Measurements from ENCODE around the gene PARP12.

DNA sequence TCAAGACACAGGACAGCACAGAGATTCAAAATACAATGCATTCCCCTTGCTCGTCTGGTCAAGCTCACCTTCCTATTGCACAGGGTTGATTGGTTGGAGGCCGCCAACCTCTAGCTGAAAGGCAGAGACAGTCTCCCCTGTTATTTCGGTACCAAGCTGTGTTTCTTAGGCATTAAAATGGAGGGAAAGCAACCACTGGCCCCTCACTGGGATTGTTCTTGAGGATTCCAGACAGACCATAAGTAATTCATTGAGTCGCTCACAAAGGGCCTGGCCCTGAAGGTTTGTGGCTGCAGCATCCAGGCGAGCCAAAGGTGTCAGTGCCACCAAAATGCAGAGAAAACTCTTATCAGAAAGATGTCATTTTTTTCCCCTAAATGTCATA is 81.2 kb downstream of the PARP12 start:
- no peak for TF ChIP-seq EP300 (IDR thresholded peaks at IDR 0.05)
- TF ChIP-seq, protein P1, sequence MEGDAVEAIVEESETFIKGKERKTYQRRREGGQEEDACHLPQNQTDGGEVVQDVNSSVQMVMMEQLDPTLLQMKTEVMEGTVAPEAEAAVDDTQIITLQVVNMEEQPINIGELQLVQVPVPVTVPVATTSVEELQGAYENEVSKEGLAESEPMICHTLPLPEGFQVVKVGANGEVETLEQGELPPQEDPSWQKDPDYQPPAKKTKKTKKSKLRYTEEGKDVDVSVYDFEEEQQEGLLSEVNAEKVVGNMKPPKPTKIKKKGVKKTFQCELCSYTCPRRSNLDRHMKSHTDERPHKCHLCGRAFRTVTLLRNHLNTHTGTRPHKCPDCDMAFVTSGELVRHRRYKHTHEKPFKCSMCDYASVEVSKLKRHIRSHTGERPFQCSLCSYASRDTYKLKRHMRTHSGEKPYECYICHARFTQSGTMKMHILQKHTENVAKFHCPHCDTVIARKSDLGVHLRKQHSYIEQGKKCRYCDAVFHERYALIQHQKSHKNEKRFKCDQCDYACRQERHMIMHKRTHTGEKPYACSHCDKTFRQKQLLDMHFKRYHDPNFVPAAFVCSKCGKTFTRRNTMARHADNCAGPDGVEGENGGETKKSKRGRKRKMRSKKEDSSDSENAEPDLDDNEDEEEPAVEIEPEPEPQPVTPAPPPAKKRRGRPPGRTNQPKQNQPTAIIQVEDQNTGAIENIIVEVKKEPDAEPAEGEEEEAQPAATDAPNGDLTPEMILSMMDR (IDR thresholded peaks at IDR 0.05): no peak

Measured in ovary (tissue), 3 donors.